ENCODE results near the gene TNFSF12.

DNA sequence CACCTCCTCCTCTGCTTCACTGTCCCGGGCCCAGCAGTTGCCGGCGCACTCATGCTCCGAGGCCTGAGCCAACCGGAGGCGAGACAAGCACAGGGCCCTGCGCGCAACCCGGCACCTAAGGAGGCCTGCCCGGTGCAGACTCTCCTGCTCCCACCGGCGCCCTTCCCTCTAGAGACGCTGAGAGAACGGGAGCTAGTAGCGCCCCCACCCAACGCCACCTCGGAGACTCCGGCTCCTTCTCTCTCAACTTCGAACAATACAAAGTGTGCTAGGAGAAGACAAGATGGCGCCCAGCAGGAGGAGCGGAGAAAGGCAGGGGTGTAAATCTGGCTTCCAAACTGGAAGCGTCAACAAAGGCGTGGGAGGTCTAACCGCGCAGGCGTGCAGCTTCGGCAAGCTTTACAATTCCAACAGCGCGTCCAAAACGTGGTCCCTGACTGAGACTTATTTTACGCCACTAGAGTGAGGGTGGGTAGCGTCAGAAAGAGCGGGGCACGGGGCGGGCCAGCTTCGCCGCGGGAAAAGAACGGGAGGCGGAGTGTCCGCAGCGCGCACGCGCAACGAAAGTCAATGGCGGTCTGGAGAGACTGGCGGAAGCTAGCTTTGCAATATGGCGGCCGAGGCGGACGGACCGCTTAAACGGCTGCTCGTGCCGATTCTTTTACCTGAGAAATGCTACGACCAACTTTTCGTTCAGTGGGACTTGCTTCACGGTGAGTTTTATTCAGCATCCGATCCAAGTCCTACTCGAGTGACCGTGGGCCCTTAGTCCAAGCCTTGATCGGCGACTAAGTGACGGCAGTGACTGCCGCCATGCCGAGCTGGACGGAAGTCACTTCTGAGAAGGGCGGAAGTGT, 34.6 kb downstream of the TNFSF12 start, which contains the start of gene MPDU1:
- TF ChIP-seq, protein P1, sequence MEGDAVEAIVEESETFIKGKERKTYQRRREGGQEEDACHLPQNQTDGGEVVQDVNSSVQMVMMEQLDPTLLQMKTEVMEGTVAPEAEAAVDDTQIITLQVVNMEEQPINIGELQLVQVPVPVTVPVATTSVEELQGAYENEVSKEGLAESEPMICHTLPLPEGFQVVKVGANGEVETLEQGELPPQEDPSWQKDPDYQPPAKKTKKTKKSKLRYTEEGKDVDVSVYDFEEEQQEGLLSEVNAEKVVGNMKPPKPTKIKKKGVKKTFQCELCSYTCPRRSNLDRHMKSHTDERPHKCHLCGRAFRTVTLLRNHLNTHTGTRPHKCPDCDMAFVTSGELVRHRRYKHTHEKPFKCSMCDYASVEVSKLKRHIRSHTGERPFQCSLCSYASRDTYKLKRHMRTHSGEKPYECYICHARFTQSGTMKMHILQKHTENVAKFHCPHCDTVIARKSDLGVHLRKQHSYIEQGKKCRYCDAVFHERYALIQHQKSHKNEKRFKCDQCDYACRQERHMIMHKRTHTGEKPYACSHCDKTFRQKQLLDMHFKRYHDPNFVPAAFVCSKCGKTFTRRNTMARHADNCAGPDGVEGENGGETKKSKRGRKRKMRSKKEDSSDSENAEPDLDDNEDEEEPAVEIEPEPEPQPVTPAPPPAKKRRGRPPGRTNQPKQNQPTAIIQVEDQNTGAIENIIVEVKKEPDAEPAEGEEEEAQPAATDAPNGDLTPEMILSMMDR (conservative IDR thresholded peaks at IDR 0.05; ENCODE audit: low read length), result no peak
- TF ChIP-seq EZH2phosphoT487 (IDR thresholded peaks at IDR 0.05; ENCODE audit: borderline replicate concordance, low read depth, low read length), result no peak
